Measurements from ENCODE around the gene PHPT1.

DNA sequence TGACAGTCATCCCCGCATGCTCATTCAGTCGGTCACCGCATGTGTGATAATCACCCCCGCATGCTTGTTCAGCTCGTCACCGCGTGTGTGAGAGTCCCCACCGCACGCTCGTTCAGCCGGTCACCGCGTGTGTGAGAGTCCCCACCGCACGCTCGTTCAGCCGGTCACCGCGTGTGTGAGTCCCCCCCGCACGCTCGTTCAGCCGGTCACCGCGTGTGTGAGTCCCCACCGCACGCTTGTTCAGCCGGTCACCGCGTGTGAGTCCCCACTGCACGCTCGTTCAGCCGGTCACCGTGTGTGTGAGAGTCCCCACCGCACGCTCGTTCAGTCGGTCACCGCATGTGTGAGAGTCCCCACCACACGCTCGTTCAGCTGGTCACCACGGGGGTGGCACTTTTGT is 40.6 kb downstream of the PHPT1 start:
- TF ChIP-seq CTCF (IDR thresholded peaks at IDR 0.05) (no peak), POLR2A (IDR thresholded peaks at IDR 0.05; ENCODE audit: low read depth) (no peak), POLR2AphosphoS5 (IDR thresholded peaks at IDR 0.05) (no peak), EP300 (IDR thresholded peaks at IDR 0.05) (no peak)
